GM12864 (cell line): ENCODE measurements around the gene PHACTR1.

Source experiments
- DNase-seq: peaks from one replicate; pipeline ENCODE4 v3.0.0-alpha.2; 2011; ENCODE audit warnings: low read depth
- H3K4me3 ChIP-seq: 2 replicates; pipeline ENCODE4 v1.5.1; 2011; ENCODE audit warnings: mild to moderate bottlenecking, low read depth, low read length, control low read depth
- TF ChIP-seq, protein P1 (sequence below): IDR thresholded peaks from 2 replicates; pipeline ENCODE4 v1.5.1; 2011; ENCODE audit warnings: low read depth, mild to moderate bottlenecking, moderate library complexity, low read length, control low read depth, inconsistent platforms; ENCODE audit errors: missing control alignments

PHACTR1 gene

DNA sequence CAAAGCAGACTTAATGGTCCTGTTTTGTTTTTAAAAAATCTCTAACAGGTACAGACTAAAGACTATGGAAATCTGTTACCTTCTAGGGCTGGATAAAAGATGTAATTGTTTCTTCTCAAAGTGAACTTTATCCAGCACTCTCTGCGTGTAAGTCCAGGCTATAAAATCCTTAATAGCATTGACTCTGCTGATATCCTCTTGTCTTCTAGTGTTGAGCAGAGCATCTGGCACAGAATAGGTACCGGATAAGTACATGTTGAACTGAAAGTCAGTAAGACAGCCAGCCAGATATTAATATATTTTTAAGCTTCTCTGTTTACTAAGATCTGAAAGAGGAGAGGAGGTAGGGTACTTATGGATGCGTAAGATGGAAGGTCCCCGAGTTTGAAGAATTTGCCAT lies 349.5 kb downstream of the PHACTR1 start:
- no peak for DNase-seq
- TF ChIP-seq, protein P1, sequence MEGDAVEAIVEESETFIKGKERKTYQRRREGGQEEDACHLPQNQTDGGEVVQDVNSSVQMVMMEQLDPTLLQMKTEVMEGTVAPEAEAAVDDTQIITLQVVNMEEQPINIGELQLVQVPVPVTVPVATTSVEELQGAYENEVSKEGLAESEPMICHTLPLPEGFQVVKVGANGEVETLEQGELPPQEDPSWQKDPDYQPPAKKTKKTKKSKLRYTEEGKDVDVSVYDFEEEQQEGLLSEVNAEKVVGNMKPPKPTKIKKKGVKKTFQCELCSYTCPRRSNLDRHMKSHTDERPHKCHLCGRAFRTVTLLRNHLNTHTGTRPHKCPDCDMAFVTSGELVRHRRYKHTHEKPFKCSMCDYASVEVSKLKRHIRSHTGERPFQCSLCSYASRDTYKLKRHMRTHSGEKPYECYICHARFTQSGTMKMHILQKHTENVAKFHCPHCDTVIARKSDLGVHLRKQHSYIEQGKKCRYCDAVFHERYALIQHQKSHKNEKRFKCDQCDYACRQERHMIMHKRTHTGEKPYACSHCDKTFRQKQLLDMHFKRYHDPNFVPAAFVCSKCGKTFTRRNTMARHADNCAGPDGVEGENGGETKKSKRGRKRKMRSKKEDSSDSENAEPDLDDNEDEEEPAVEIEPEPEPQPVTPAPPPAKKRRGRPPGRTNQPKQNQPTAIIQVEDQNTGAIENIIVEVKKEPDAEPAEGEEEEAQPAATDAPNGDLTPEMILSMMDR, result no peak
- no peak overlapping the region for H3K4me3 ChIP-seq

DNA sequence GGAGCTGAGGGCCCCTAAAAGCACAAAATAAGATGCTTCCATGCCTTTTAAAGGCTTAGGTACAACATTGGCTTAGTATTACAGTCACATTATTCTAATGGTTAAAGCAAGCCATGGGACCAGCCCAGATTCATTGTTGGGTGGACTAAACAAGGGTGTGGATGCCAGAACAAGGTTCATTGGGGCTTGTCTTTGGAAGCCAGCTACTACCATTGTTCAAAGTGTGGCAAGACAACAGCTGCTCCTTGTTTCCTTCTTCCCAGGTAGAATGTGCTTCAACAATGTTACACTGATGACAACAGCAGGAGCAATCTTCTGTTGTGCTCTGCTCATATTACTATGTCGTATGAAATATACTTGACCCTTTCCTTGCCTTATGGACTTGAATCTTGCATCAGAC lies 350.3 kb downstream of the PHACTR1 start:
- TF ChIP-seq, protein P1, result no peak
- no peak overlapping the region for H3K4me3 ChIP-seq
- no peak for DNase-seq

DNA sequence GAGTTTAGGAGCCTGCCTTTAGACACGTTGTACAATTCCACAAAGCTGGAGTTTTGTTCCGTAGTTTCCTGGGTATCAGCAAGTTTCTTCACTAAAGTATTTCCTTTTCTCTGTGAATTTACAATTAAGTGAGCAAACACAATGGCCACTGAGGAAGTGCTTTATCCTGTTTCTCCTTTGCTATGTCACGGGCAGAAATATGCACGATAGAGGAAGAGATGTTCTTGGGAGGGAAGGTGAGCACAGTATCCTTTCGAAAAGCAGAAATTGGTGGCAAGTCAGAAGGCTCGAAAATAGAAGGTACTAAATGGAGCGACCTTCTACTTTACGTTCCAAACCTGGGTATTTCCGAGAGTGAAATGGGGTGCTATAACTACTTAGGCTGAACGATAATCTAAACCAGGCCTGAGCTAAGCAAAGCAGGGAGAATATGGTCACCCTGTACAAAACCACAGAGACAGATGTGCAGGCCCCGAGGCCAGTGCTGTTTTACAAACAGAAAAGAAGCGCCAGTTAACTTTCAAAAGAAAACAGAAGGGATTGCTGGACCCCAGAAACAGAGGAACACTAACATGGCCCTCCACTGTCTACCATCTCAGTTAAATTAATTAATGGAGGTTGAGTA lies 352.1 kb downstream of the PHACTR1 start:
- no peak overlapping the region for H3K4me3 ChIP-seq
- TF ChIP-seq, protein P1, result no peak
- DNase-seq, result no peak

DNA sequence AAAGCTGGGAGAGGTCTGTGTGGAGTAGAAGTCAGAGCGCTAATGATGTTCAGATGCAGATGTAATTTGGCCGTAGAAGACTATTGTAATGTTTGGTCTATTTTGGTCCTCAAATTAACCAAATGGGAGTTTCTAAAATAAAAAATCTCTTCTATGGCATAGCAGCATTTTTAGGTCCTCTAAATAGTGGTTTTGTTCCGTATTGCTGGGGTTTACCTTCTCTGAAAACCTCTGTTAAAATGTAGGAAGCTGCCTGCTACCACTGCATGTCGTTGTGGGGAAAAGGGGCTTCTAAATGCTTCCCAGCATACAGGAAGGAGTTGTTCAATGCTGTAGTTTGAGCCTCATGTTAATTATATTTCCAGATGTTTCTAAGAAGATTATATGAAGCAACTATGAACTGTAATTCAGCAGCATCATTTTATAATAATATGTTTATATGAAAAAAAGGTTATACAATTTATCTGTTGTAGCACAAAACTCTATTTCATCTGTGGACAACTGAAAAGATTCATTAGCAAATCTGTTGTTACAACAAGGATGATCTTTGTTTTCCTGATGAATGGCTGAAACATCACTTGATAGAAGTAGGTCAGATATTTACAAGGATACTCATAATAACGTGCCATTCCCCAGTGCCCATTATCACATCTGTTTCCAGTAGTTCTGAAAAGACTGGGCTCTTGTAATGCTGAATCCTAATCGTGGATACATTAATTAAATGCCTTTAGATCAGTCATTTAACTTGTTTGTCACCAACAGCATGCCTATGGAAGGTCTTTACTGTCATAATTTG lies 355.2 kb downstream of the PHACTR1 start:
- no peak for DNase-seq
- TF ChIP-seq, protein P1, result no peak
- no peak overlapping the region for H3K4me3 ChIP-seq

DNA sequence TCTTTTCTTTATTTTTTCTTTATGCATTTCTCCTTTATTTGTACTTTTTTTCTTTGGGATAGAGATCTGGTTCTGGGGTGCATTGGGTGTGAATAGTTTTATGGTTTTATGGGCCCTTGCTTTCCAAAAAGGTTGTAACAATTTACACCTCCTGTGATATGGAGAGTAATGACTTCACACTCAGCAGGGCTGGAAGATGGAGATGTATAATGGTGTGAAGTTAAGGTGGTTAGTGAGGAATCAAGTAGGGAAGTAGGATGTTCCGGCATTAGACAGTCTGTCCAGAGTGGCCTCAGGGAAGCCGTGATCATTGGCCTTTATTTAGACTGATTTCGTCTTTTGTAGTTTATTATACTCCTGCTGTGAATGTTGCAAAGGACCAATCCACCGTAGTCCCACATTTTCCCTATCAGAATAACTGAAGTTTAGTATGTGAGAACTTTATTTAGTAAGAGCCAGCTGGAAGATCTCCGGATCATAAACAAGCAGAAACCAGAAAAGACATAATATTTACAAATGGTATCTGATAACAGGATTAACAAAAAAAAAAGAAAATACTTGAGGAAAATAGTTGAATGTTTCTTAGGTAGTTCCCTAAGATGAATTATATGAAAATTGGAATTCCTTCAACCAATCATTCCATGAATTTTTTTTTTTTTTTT lies 356.2 kb downstream of the PHACTR1 start:
- DNase-seq, result no peak
- H3K4me3 ChIP-seq, result no peak overlapping the region
- TF ChIP-seq, protein P1, result no peak

DNA sequence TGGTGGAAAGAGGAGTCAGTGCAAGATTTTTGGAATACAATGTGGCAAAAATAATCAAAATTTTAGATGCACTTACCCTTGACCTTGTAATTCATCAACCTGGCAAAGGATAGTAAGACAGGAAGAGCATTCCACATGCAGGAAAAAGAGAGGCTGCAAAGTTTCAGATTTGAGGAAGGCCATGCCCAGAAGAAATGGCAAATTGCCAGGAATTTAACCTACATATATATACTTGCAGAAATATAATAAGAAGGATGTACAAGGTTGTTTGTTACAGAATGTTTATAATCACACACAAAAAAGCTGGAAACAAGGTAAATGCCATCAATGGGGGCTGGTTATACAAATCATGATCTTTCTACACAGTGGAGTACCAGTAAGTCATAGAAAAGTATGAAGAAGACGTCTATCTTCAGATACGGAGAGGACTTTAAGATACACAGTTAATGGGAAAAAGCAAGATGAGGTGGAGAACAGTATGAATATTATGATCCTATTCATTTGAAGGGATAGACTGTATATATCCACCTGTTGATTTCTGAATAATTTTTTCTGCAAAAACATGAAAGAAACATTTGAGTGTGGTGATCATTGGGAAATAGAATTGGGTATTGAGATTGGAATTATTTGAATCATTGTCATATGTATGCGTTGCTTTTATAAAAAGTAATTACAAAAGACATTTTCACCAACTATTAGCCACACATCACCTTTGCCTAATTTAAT lies 358.0 kb downstream of the PHACTR1 start:
- TF ChIP-seq, protein P1, result no peak
- DNase-seq, result no peak
- H3K4me3 ChIP-seq, result no peak overlapping the region
